ENCODE results near the gene ZNF420.

The ZNF420 gene

DNA sequence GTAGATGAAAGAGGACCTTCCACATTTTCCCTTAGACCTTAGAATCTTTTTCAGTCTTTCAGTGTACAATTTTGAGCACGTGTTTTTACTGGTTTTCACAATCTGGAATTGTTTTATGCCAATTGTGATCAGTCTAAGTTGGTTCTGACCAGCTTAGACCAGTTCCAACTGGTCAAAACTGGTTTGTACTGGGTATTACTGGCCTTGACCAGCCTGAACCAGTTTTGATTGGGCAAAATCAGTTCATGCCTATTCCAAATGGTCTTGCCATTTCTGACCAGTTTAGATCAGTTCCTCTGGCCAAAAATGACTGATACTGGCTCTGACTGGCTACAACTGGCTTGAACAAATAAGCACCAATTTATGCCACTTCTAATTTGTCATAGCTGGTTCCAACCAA is 57.9 kb downstream of the ZNF420 start:
- H3K4me3 ChIP-seq (ENCODE audit: control insufficient read depth, low read depth, low read length), result no peak overlapping the region
- no peak for DNase-seq (ENCODE audit: low read depth)
- TF ChIP-seq, protein P1, sequence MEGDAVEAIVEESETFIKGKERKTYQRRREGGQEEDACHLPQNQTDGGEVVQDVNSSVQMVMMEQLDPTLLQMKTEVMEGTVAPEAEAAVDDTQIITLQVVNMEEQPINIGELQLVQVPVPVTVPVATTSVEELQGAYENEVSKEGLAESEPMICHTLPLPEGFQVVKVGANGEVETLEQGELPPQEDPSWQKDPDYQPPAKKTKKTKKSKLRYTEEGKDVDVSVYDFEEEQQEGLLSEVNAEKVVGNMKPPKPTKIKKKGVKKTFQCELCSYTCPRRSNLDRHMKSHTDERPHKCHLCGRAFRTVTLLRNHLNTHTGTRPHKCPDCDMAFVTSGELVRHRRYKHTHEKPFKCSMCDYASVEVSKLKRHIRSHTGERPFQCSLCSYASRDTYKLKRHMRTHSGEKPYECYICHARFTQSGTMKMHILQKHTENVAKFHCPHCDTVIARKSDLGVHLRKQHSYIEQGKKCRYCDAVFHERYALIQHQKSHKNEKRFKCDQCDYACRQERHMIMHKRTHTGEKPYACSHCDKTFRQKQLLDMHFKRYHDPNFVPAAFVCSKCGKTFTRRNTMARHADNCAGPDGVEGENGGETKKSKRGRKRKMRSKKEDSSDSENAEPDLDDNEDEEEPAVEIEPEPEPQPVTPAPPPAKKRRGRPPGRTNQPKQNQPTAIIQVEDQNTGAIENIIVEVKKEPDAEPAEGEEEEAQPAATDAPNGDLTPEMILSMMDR (IDR thresholded peaks at IDR 0.05; ENCODE audit: control insufficient read depth, insufficient read depth, low read depth, low read length, missing control alignments), result no peak

DNA sequence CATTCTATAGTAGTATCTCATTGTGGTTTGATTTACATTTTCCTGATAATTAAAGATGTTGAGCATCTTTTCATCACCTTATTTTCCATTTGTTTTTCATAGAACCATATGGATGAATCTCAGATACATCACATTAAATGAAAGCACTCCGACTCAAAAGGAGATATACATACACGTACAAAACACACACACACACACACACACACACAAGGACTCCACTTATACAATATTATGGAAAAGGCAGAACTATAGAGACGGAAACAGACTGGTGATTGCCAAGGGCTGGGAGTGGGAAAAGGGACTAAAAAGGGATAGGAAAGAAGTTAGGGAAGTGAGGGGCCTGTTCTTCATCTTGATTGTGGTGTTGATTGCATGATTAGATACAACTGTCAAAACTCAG is 70.0 kb downstream of the ZNF420 start:
- no peak overlapping the region for H3K4me3 ChIP-seq (ENCODE audit: control insufficient read depth, low read depth, low read length)
- TF ChIP-seq, protein P1 (IDR thresholded peaks at IDR 0.05; ENCODE audit: control insufficient read depth, insufficient read depth, low read depth, low read length, missing control alignments), result no peak
- DNase-seq (ENCODE audit: low read depth), result no peak

DNA sequence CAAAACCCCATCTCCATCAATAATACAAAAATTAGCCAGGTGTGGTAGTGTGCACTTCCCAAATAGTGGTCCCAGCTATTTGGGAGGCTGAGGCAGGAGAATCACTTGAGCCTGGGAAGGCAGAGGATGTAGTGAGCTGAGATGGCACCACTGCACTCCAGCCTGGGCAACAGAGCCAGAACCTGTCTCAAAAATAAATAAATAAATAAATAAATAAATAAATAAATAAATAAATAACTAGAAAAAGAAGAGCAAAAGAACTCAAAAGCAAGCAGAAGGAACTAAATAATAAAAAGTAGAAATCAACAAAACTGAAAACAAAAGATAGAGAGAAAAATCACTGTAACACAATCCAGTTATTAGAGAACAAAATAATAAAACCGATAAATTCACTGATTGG is 81.9 kb downstream of the ZNF420 start:
- TF ChIP-seq, protein P1 (IDR thresholded peaks at IDR 0.05; ENCODE audit: control insufficient read depth, insufficient read depth, low read depth, low read length, missing control alignments), result no peak
- no peak for DNase-seq (ENCODE audit: low read depth)
- H3K4me3 ChIP-seq (ENCODE audit: control insufficient read depth, low read depth, low read length), result no peak overlapping the region

DNA sequence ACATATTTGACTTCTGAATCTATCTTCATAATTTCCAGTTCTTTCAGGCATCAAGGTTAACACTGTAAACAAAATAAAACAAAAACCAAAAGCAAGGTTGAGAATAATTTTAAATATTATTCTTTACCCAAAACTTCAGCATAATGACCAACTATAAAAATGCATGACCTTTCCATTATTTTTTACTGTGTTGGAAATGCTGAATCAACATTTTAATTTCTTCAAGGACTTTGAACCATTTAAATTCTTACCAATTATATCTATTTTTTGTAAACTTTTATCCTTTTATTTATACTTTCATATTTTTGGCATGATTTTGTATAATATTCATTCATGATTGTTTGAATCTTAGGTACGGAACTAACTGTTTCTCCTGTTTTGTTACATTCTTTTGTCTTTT is 87.4 kb downstream of the ZNF420 start:
- TF ChIP-seq, protein P1 (IDR thresholded peaks at IDR 0.05; ENCODE audit: control insufficient read depth, insufficient read depth, low read depth, low read length, missing control alignments), result no peak
- no peak overlapping the region for H3K4me3 ChIP-seq (ENCODE audit: control insufficient read depth, low read depth, low read length)
- no peak for DNase-seq (ENCODE audit: low read depth)

DNA sequence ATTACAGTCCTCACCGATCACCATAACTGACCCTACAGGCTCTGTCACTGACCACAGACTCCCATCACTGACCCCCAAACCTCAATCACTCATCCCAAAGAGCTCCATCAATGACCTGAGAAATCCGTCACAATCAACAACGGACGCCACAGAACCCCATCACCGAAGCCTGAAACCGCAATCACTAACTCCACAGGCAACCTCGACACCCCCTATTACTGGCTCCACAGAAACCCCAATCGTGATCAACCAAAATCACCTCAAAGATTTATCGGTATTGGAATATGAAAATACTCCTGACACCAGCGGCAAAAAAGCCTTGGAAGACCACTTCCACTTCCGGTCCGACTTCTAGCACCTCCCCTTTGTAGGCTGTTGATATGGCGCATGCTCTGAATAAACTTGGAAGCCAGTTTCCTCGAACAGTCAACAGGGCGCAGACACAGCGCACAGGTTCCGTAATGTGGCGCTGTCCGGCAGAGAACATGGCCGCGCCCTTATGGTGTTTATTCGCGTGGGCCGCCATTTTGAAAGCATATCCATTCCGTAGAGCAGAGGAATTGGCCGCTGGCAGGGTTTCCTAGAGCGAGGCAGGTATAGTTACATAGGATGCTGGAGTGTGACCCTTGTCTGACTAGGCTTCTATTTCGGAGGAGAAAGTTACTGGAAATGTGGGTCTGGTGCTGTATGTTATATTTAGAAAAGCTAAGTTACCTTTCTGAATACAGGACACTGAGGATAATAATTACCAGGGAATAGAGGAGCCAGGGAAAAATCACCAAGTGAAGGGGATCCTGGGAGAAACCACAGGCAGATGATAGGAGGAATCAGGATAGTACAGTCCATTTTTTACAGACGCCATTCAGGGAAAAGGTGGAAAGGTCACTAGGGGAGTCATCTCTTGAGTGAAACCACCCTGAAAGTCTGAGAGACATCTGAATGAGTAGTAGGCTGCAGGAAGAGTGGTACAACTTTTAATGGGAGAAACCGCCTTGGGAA is 94.4 kb downstream of the ZNF420 start, which contains the start of gene ZNF585A:
Gene ZNF585A, minus strand, starts transcription at position 328 of the 999 bp plus-strand sequence. CDS start 2,785 bp downstream, outside the sequence.
- TF ChIP-seq, protein P1 (IDR thresholded peaks at IDR 0.05; ENCODE audit: control insufficient read depth, insufficient read depth, low read depth, low read length, missing control alignments), result peak; percentile 19
- H3K4me3 ChIP-seq (ENCODE audit: control insufficient read depth, low read depth, low read length), result peak within 1 kb of the TSS; percentile 82
- DNase-seq (ENCODE audit: low read depth), result peak; percentile 91
